ENCODE results near the gene TIAM1.

Gene TIAM1

GRCh38 chr21:31258073-31258472 is 86.0 kb downstream of the TIAM1 start:
- Histone ChIP-seq H3K9ac (no peak overlapping the region), H3K27me3 (ENCODE audit: control insufficient read depth, insufficient read depth, low read length) (no peaks in the 10 kb centered on the region), H3K79me2 (no peaks in the 10 kb centered on the region), H3K4me3 (ENCODE audit: low read depth, low read length) (no peak overlapping the region), H3K27ac (no peak overlapping the region), H2AFZ (no peak overlapping the region), H3K9me3 (ENCODE audit: control insufficient read depth, low read length) (no peaks in the 10 kb centered on the region), H3K4me1 (no peaks in the 10 kb centered on the region), H3K4me2 (ENCODE audit: low read length) (no peak overlapping the region), H3K36me3 (ENCODE audit: control insufficient read depth, insufficient read depth, low read length) (no peaks in the 10 kb centered on the region)
- TF ChIP-seq CTCF (IDR thresholded peaks at IDR 0.05): no peak

- H3K79me2 ChIP-seq: no peaks in the 10 kb centered on the region
- no peak overlapping the region for H3K9ac ChIP-seq
- H3K4me3 ChIP-seq (ENCODE audit: low read depth, low read length): no peak overlapping the region
- H3K27me3 ChIP-seq (ENCODE audit: control insufficient read depth, insufficient read depth, low read length): no peaks in the 10 kb centered on the region
- no peaks in the 10 kb centered on the region for H3K36me3 ChIP-seq (ENCODE audit: control insufficient read depth, insufficient read depth, low read length)
- H3K9me3 ChIP-seq (ENCODE audit: control insufficient read depth, low read length): no peaks in the 10 kb centered on the region
- TF ChIP-seq CTCF (IDR thresholded peaks at IDR 0.05): no peak
- H3K4me1 ChIP-seq: no peaks in the 10 kb centered on the region
- no peak overlapping the region for H2AFZ ChIP-seq
- H3K4me2 ChIP-seq (ENCODE audit: low read length): no peak overlapping the region
- H3K27ac ChIP-seq: no peak overlapping the region
Measured at GRCh38 chr21:31257265-31257664, 86.8 kb downstream of the TIAM1 start.

DNA sequence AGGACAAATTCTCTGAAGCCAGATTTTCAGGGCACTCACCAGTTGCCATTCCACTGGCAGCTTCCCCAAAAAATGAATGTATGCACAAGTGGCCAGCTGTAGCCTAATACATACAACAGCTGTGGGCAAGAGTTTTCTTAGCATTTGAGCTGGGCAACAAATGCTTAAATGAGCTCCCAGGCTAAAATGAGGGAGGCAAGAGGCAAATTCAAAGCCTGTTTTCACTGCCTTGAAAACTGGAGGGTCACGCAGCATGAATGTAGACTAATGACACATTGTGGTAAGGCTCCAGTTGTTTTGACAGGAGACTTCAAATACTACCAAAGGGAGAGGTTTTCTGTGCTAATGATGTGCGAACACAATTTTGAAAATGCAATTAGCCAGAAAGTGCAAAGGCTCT is 88.2 kb downstream of the TIAM1 start:
- Histone ChIP-seq H3K9me3 (ENCODE audit: control insufficient read depth, low read length) (no peaks in the 10 kb centered on the region), H3K27ac (no peak overlapping the region), H3K79me2 (no peaks in the 10 kb centered on the region), H3K4me2 (ENCODE audit: low read length) (no peak overlapping the region), H3K4me3 (ENCODE audit: low read depth, low read length) (no peak overlapping the region), H3K27me3 (ENCODE audit: control insufficient read depth, insufficient read depth, low read length) (no peaks in the 10 kb centered on the region), H3K36me3 (ENCODE audit: control insufficient read depth, insufficient read depth, low read length) (no peaks in the 10 kb centered on the region), H3K4me1 (no peaks in the 10 kb centered on the region), H2AFZ (no peak overlapping the region), H3K9ac (no peak overlapping the region)
- TF ChIP-seq CTCF (IDR thresholded peaks at IDR 0.05): no peak

DNA sequence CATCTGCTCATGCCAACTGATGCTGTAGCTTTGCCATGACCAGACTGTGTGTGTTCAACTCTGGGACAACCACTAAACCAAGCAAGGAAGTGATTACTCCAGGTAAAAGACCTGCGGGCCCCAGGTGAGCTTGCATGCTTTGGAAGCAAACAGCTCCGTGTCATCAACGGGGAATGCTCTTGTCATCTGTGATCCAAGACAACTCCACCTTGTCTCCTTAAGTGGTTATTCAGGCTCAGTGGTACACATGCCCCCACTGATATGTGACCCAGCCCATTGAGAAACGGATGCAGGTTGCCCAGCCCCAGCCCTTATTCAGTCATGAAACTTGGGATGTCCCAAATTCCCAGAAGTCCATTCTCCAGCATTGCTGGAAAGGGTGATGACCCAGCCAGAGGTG is 89.0 kb downstream of the TIAM1 start:
- no peak overlapping the region for H3K4me3 ChIP-seq (ENCODE audit: low read depth, low read length)
- no peaks in the 10 kb centered on the region for H3K79me2 ChIP-seq
- H3K9me3 ChIP-seq (ENCODE audit: control insufficient read depth, low read length): no peaks in the 10 kb centered on the region
- no peak overlapping the region for H2AFZ ChIP-seq
- no peaks in the 10 kb centered on the region for H3K27me3 ChIP-seq (ENCODE audit: control insufficient read depth, insufficient read depth, low read length)
- no peak overlapping the region for H3K4me2 ChIP-seq (ENCODE audit: low read length)
- no peaks in the 10 kb centered on the region for H3K36me3 ChIP-seq (ENCODE audit: control insufficient read depth, insufficient read depth, low read length)
- no peak overlapping the region for H3K27ac ChIP-seq
- H3K4me1 ChIP-seq: no peaks in the 10 kb centered on the region
- H3K9ac ChIP-seq: no peak overlapping the region
- no peak for TF ChIP-seq CTCF (IDR thresholded peaks at IDR 0.05)

- H3K9me3 ChIP-seq (ENCODE audit: control insufficient read depth, low read length): no peaks in the 10 kb centered on the region
- no peaks in the 10 kb centered on the region for H3K27me3 ChIP-seq (ENCODE audit: control insufficient read depth, insufficient read depth, low read length)
- H3K4me3 ChIP-seq (ENCODE audit: low read depth, low read length): no peak overlapping the region
- no peak overlapping the region for H3K9ac ChIP-seq
- H3K4me1 ChIP-seq: no peaks in the 10 kb centered on the region
- no peak for TF ChIP-seq CTCF (IDR thresholded peaks at IDR 0.05)
- no peak overlapping the region for H3K4me2 ChIP-seq (ENCODE audit: low read length)
- H2AFZ ChIP-seq: no peak overlapping the region
- no peak overlapping the region for H3K27ac ChIP-seq
- H3K36me3 ChIP-seq (ENCODE audit: control insufficient read depth, insufficient read depth, low read length): no peaks in the 10 kb centered on the region
- H3K79me2 ChIP-seq: no peaks in the 10 kb centered on the region
Measured at GRCh38 chr21:31254131-31254530, 89.9 kb downstream of the TIAM1 start.
